ENCODE data around the gene ESCO1.

DNA sequence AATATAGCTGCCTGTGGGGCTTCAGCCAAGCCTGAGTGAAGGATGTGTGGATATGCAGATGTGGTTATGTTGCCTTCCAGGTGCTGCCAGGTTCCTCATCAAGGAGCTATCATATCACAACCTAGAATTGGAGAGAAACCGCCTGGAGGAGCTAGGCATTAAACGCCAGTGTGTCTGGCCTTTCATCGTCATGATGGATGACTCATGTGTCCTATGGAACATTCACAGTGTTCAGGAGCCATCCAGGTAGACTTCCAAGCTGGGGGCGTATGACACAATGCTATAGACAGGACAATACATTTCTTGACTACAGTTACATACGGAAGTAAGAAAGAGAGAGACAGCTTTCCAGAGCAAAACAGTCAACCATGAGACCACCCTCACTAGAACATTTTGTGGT, 86.8 kb downstream of the ESCO1 start:
- TF ChIP-seq CTCF (conservative IDR thresholded peaks at IDR 0.05) (no peak), ZFX (IDR thresholded peaks at IDR 0.05) (no peak)

Measured in C4-2B (cell line).